ENCODE measurements around the gene STK32B.

Gene STK32B

GRCh38 chr4:5524446-5525299 is 473.4 kb downstream of the STK32B start:
- H3K36me3 ChIP-seq (ENCODE audit: insufficient read depth, low read length) = no peaks in the 10 kb centered on the region
- no peak overlapping the region for H3K27ac ChIP-seq (ENCODE audit: low read depth, low read length)

GRCh38 chr4:5526080-5526846 is 475.0 kb downstream of the STK32B start:
- Histone ChIP-seq H3K4me3 (ENCODE audit: low read depth in 1 of 2, low read length in 2 of 2) (no peak overlapping the region), H3K4me1 (ENCODE audit: insufficient read depth, low read length) (peaks cover 4% of the 10 kb centered on the region), H3K9me3 (ENCODE audit: low read length) (no peaks in the 10 kb centered on the region), H3K27me3 (ENCODE audit: control insufficient read depth in 1 of 2, insufficient read depth in 2 of 2, low read length in 2 of 2) (no peaks in the 10 kb centered on the region), H3K9ac (ENCODE audit: low read length) (no peak overlapping the region), H3K36me3 (ENCODE audit: insufficient read depth, low read length) (no peaks in the 10 kb centered on the region), H3K27ac (ENCODE audit: low read depth, low read length) (no peak overlapping the region)

More at GRCh38 chr4:5524446-5525299, 473.4 kb downstream of the STK32B start:
- Histone ChIP-seq H3K4me1 (ENCODE audit: insufficient read depth, low read length) (peaks cover 4% of the 10 kb centered on the region), H3K9me3 (ENCODE audit: low read length) (no peaks in the 10 kb centered on the region), H3K27me3 (ENCODE audit: control insufficient read depth in 1 of 2, insufficient read depth in 2 of 2, low read length in 2 of 2) (no peaks in the 10 kb centered on the region), H3K9ac (ENCODE audit: low read length) (no peak overlapping the region), H3K4me3 (ENCODE audit: low read depth in 1 of 2, low read length in 2 of 2) (no peak overlapping the region)

- no peaks in the 10 kb centered on the region for H3K36me3 ChIP-seq (ENCODE audit: insufficient read depth, low read length)
- peaks cover 4% of the 10 kb centered on the region for H3K4me1 ChIP-seq (ENCODE audit: insufficient read depth, low read length)
- H3K9ac ChIP-seq (ENCODE audit: low read length) = no peak overlapping the region
Measured at GRCh38 chr4:5527211-5527610, 475.9 kb downstream of the STK32B start.

GRCh38 chr4:5528031-5528436 is 476.8 kb downstream of the STK32B start:
- Histone ChIP-seq H3K27me3 (ENCODE audit: control insufficient read depth in 1 of 2, insufficient read depth in 2 of 2, low read length in 2 of 2) (no peaks in the 10 kb centered on the region), H3K27ac (ENCODE audit: low read depth, low read length) (no peak overlapping the region)

More at GRCh38 chr4:5527211-5527610, 475.9 kb downstream of the STK32B start:
- Histone ChIP-seq H3K4me3 (ENCODE audit: low read depth in 1 of 2, low read length in 2 of 2) (no peak overlapping the region), H3K9me3 (ENCODE audit: low read length) (no peaks in the 10 kb centered on the region), H3K27me3 (ENCODE audit: control insufficient read depth in 1 of 2, insufficient read depth in 2 of 2, low read length in 2 of 2) (no peaks in the 10 kb centered on the region), H3K27ac (ENCODE audit: low read depth, low read length) (no peak overlapping the region)

GRCh38 chr4:5532100-5532499 is 480.8 kb downstream of the STK32B start:
- H3K4me3 ChIP-seq (ENCODE audit: low read depth in 1 of 2, low read length in 2 of 2) = no peak overlapping the region
- no peaks in the 10 kb centered on the region for H3K4me1 ChIP-seq (ENCODE audit: insufficient read depth, low read length)
- H3K9me3 ChIP-seq (ENCODE audit: low read length) = no peaks in the 10 kb centered on the region
- peaks cover 5% of the 10 kb centered on the region for H3K36me3 ChIP-seq (ENCODE audit: insufficient read depth, low read length)
- no peak overlapping the region for H3K27ac ChIP-seq (ENCODE audit: low read depth, low read length)
- no peaks in the 10 kb centered on the region for H3K27me3 ChIP-seq (ENCODE audit: control insufficient read depth in 1 of 2, insufficient read depth in 2 of 2, low read length in 2 of 2)
- H3K9ac ChIP-seq (ENCODE audit: low read length) = no peak overlapping the region

More at GRCh38 chr4:5528031-5528436, 476.8 kb downstream of the STK32B start:
- Histone ChIP-seq H3K36me3 (ENCODE audit: insufficient read depth, low read length) (peaks cover 5% of the 10 kb centered on the region), H3K9ac (ENCODE audit: low read length) (no peak overlapping the region), H3K4me3 (ENCODE audit: low read depth in 1 of 2, low read length in 2 of 2) (no peak overlapping the region), H3K9me3 (ENCODE audit: low read length) (no peaks in the 10 kb centered on the region), H3K4me1 (ENCODE audit: insufficient read depth, low read length) (peaks cover 4% of the 10 kb centered on the region)

GRCh38 chr4:5539584-5539983 is 488.3 kb downstream of the STK32B start:
- Histone ChIP-seq H3K4me3 (ENCODE audit: low read depth in 1 of 2, low read length in 2 of 2) (no peak overlapping the region), H3K9me3 (ENCODE audit: low read length) (no peaks in the 10 kb centered on the region), H3K27me3 (ENCODE audit: control insufficient read depth in 1 of 2, insufficient read depth in 2 of 2, low read length in 2 of 2) (no peaks in the 10 kb centered on the region), H3K9ac (ENCODE audit: low read length) (no peak overlapping the region), H3K27ac (ENCODE audit: low read depth, low read length) (no peak overlapping the region), H3K36me3 (ENCODE audit: insufficient read depth, low read length) (no peaks in the 10 kb centered on the region), H3K4me1 (ENCODE audit: insufficient read depth, low read length) (no peaks in the 10 kb centered on the region)

GRCh38 chr4:5541169-5541568 is 489.9 kb downstream of the STK32B start:
- Histone ChIP-seq H3K4me1 (ENCODE audit: insufficient read depth, low read length) (no peaks in the 10 kb centered on the region), H3K36me3 (ENCODE audit: insufficient read depth, low read length) (no peaks in the 10 kb centered on the region), H3K9ac (ENCODE audit: low read length) (no peak overlapping the region), H3K27me3 (ENCODE audit: control insufficient read depth in 1 of 2, insufficient read depth in 2 of 2, low read length in 2 of 2) (no peaks in the 10 kb centered on the region), H3K4me3 (ENCODE audit: low read depth in 1 of 2, low read length in 2 of 2) (no peak overlapping the region), H3K9me3 (ENCODE audit: low read length) (no peaks in the 10 kb centered on the region), H3K27ac (ENCODE audit: low read depth, low read length) (no peak overlapping the region)

- Histone ChIP-seq H3K36me3 (ENCODE audit: insufficient read depth, low read length) (no peaks in the 10 kb centered on the region), H3K27me3 (ENCODE audit: control insufficient read depth in 1 of 2, insufficient read depth in 2 of 2, low read length in 2 of 2) (no peaks in the 10 kb centered on the region)
Measured at GRCh38 chr4:5543681-5544080, 492.4 kb downstream of the STK32B start.

GRCh38 chr4:5544762-5545161 is 493.5 kb downstream of the STK32B start:
- Histone ChIP-seq H3K4me1 (ENCODE audit: insufficient read depth, low read length) (no peaks in the 10 kb centered on the region), H3K4me3 (ENCODE audit: low read depth in 1 of 2, low read length in 2 of 2) (no peak overlapping the region), H3K27ac (ENCODE audit: low read depth, low read length) (no peak overlapping the region), H3K9me3 (ENCODE audit: low read length) (no peaks in the 10 kb centered on the region), H3K27me3 (ENCODE audit: control insufficient read depth in 1 of 2, insufficient read depth in 2 of 2, low read length in 2 of 2) (no peaks in the 10 kb centered on the region), H3K9ac (ENCODE audit: low read length) (no peak overlapping the region), H3K36me3 (ENCODE audit: insufficient read depth, low read length) (no peaks in the 10 kb centered on the region)

More at GRCh38 chr4:5543681-5544080, 492.4 kb downstream of the STK32B start:
- Histone ChIP-seq H3K4me3 (ENCODE audit: low read depth in 1 of 2, low read length in 2 of 2) (no peak overlapping the region), H3K4me1 (ENCODE audit: insufficient read depth, low read length) (no peaks in the 10 kb centered on the region), H3K9me3 (ENCODE audit: low read length) (no peaks in the 10 kb centered on the region), H3K9ac (ENCODE audit: low read length) (no peak overlapping the region), H3K27ac (ENCODE audit: low read depth, low read length) (no peak overlapping the region)

GRCh38 chr4:5545271-5545670 is 494.0 kb downstream of the STK32B start:
- Histone ChIP-seq H3K27ac (ENCODE audit: low read depth, low read length) (no peak overlapping the region), H3K4me3 (ENCODE audit: low read depth in 1 of 2, low read length in 2 of 2) (no peak overlapping the region), H3K9me3 (ENCODE audit: low read length) (no peaks in the 10 kb centered on the region), H3K4me1 (ENCODE audit: insufficient read depth, low read length) (no peaks in the 10 kb centered on the region), H3K36me3 (ENCODE audit: insufficient read depth, low read length) (no peaks in the 10 kb centered on the region), H3K9ac (ENCODE audit: low read length) (no peak overlapping the region), H3K27me3 (ENCODE audit: control insufficient read depth in 1 of 2, insufficient read depth in 2 of 2, low read length in 2 of 2) (no peaks in the 10 kb centered on the region)

GRCh38 chr4:5547651-5548249 is 496.5 kb downstream of the STK32B start:
- no peak overlapping the region for H3K27ac ChIP-seq (ENCODE audit: low read depth, low read length)
- H3K4me1 ChIP-seq (ENCODE audit: insufficient read depth, low read length) = no peaks in the 10 kb centered on the region
- H3K27me3 ChIP-seq (ENCODE audit: control insufficient read depth in 1 of 2, insufficient read depth in 2 of 2, low read length in 2 of 2) = no peaks in the 10 kb centered on the region
- no peaks in the 10 kb centered on the region for H3K9me3 ChIP-seq (ENCODE audit: low read length)
- no peak overlapping the region for H3K4me3 ChIP-seq (ENCODE audit: low read depth in 1 of 2, low read length in 2 of 2)
- H3K36me3 ChIP-seq (ENCODE audit: insufficient read depth, low read length) = no peaks in the 10 kb centered on the region
- H3K9ac ChIP-seq (ENCODE audit: low read length) = no peak overlapping the region

Data from muscle layer of colon (tissue), 2 donors.